Measurements from ENCODE around the gene ST7. TPM values are rescaled to one million over a fixed set of nuclear protein-coding genes. Genes with fewer than 3 reads are reported as not detected.

The ST7 gene
- total RNA-seq, 1 experiment from 2014 or later = 12.9 TPM

- Histone ChIP-seq H3K18ac (ENCODE audit: insufficient read length, low read depth, low read length) (no peak overlapping the region), H2BK12ac (ENCODE audit: insufficient read length, low read depth, low read length) (no peak overlapping the region), H4K91ac (ENCODE audit: insufficient read length, low read depth, low read length) (no peak overlapping the region), H2BK120ac (ENCODE audit: low read depth, low read length, poor library complexity, severe bottlenecking) (no peak overlapping the region), H2BK20ac (ENCODE audit: low read depth, low read length, poor library complexity, severe bottlenecking) (no peak overlapping the region), H3K23ac (ENCODE audit: insufficient read length, low read depth, low read length) (no peak overlapping the region), H3K14ac (ENCODE audit: insufficient read depth, low read length) (no peak overlapping the region), H4K20me1 (ENCODE audit: control insufficient read depth, insufficient read depth, insufficient read length) (no peaks in the 10 kb centered on the region), H4K8ac (replicated peaks; ENCODE audit: insufficient read length, low read depth, low read length) (no peak overlapping the region), H3T11ph (ENCODE audit: low read length) (no peak overlapping the region), H3K4ac (ENCODE audit: low read depth, low read length) (no peak overlapping the region), H3K79me2 (ENCODE audit: insufficient read depth, low read length) (no peaks in the 10 kb centered on the region), H3K56ac (ENCODE audit: insufficient read length, low read depth, low read length) (no peak overlapping the region), H3K27ac (ENCODE audit: insufficient read length, low read depth, low read length) (no peak overlapping the region), H2AFZ (ENCODE audit: low read length) (no peak overlapping the region), H3K9ac (ENCODE audit: extremely low read depth, insufficient read length, low read length) (no peak overlapping the region), H3K27me3 (ENCODE audit: insufficient read depth, low read length) (no peaks in the 10 kb centered on the region), H2BK15ac (ENCODE audit: low read depth, low read length) (no peak overlapping the region), H3K4me2 (ENCODE audit: insufficient read depth, insufficient read length, low read length) (no peak overlapping the region), H3K23me2 (ENCODE audit: insufficient read length, low read depth, low read length, poor library complexity, severe bottlenecking) (no peaks in the 10 kb centered on the region), H3K4me1 (ENCODE audit: insufficient read depth, low read length) (peaks cover 4% of the 10 kb centered on the region; the same call in 1 of the 2 replicates), H2BK5ac (ENCODE audit: insufficient read length, low read length) (no peak overlapping the region), H4K5ac (ENCODE audit: insufficient read length, low read depth, low read length) (no peak overlapping the region), H3K79me1 (ENCODE audit: insufficient read depth, low read depth, low read length, poor library complexity, severe bottlenecking) (no peaks in the 10 kb centered on the region), H3K9me3 (ENCODE audit: control insufficient read depth, low read depth, low read length) (no peaks in the 10 kb centered on the region), H2AK5ac (ENCODE audit: insufficient read length, low read length) (no peak overlapping the region)
- Mint-ChIP-seq H3K4me1 (peaks cover 18 to 28% of the 10 kb centered on the region in 2 experiments), H3K27ac (no peak overlapping the region), H3K27me3 (ENCODE audit: low read depth) (no peaks in the 10 kb centered on the region), H3K9me3 (no peaks in the 10 kb centered on the region), H3K36me3 (ENCODE audit: insufficient read depth in 1 of 3, low read depth in 3 of 3) (no peaks in the 10 kb centered on the region), H3K4me3 (no peak overlapping the region)
- no peak for DNase-seq
- WGBS (ENCODE audit: extremely low coverage, insufficient read length, low lambda C conversion rate) = no CpG with 5 or more reads among the region's 3 CpGs
- no peak for TF ChIP-seq CTCF (conservative IDR thresholded peaks at IDR 0.05)
These were observed 113.4 kb downstream of the ST7 start for GRCh38 chr7:117066668-117067067.
